ENCODE data around the gene RP2.

Gene RP2

DNA sequence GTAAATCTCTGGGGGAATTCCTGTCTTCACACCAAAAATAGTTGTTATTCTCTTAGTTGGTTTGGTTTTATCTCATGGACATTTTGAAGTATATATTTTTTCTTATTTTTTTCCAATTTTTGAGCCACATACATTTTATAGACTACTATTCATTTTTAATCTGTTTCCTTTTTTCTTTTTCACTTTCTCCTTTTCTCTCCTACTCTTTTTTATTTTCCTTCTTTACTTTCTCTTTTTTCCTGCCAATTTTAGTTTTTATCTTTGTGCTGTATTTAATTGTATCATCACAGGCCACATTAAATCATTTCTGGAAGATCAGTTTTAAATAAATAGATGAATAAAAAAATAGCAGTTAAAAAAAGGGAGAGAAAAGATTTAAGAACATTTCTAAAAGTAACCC is 61.4 kb downstream of the RP2 start:
- H3K4me3 ChIP-seq (ENCODE audit: low read depth, low read length): no peak overlapping the region
- TF ChIP-seq, protein P1, sequence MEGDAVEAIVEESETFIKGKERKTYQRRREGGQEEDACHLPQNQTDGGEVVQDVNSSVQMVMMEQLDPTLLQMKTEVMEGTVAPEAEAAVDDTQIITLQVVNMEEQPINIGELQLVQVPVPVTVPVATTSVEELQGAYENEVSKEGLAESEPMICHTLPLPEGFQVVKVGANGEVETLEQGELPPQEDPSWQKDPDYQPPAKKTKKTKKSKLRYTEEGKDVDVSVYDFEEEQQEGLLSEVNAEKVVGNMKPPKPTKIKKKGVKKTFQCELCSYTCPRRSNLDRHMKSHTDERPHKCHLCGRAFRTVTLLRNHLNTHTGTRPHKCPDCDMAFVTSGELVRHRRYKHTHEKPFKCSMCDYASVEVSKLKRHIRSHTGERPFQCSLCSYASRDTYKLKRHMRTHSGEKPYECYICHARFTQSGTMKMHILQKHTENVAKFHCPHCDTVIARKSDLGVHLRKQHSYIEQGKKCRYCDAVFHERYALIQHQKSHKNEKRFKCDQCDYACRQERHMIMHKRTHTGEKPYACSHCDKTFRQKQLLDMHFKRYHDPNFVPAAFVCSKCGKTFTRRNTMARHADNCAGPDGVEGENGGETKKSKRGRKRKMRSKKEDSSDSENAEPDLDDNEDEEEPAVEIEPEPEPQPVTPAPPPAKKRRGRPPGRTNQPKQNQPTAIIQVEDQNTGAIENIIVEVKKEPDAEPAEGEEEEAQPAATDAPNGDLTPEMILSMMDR (IDR thresholded peaks at IDR 0.05; ENCODE audit: low read depth, low read length, missing control alignments): no peak
- no peak for DNase-seq (ENCODE audit: low read depth)

DNA sequence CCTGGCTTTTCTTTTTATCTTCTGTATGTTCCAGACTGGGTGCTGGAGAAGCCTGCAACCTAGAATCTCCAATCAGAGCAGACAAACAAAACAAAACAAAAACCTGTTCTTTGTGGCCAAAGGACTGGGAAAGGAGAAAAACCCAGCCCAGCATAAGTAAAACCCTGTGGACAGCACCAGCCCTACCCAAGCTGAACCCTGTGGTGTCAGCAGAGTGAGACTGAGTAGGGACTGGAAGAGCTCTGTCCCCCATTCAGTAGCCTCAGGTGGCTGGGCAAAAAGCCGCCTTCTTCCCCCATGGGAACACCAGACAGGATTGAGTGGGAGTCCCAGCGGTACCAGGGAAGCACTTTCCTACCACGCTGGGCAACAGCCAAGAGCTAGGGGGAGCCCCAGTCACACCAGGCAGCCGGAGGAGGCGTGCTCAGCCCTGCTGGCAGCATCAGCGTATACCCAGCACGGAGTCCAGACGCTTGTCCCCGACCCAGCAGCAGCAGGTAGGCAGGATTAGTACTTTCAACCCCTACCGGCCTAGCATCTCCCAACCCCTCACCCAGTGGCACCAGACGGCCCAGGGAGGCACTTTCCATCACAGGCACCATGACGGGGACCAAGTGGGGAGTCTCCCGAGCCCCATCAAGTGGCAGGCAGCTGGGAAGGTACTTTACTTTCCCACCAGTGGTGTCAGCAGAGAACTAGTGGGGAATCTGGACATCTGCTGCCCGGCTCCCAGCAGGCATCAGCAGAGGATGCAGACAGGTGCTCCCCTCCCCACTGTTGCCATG is 66.8 kb downstream of the RP2 start:
- DNase-seq (ENCODE audit: low read depth): no peak
- TF ChIP-seq, protein P1 (IDR thresholded peaks at IDR 0.05; ENCODE audit: low read depth, low read length, missing control alignments): peak; percentile 60
- H3K4me3 ChIP-seq (ENCODE audit: low read depth, low read length): peak overlapping the region; percentile 31; the same call in 1 of the 2 replicates

DNA sequence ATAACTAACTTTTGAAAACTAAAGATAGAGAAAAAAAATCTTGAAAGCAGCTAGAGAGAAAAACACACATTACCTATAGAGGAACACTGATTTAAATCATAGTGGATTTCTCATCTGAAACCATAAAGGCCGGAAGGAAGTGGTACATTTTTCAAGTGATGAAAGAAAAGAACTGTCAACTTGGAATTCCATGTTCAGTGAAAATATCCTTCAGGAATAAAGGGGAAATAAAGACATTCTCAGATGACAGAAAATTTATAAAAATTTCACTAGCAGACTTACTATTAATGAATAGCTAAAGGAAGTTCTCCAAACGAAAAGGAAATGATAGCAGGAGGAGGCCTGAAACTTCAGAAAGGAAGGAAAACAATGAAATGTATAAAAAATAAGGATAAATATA is 67.8 kb downstream of the RP2 start:
- no peak overlapping the region for H3K4me3 ChIP-seq (ENCODE audit: low read depth, low read length)
- DNase-seq (ENCODE audit: low read depth): no peak
- TF ChIP-seq, protein P1 (IDR thresholded peaks at IDR 0.05; ENCODE audit: low read depth, low read length, missing control alignments): no peak

DNA sequence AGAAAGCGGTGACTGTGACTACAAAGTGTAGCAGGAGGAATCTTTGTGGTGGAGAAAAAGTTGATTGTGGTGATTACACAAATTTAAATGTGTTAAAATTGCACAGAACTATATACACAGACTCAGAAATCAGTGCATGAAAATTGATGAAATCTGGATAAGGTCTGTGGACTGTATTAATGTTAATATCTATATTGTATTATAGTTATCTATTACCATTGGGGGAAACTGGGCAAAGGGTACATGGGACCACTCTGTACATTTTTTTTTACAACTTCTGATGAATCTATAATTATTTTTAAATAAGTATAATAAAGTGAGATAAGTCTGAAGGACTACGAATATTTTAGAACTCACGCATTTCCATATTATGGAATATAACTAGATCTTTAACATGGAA is 73.6 kb downstream of the RP2 start:
- no peak for DNase-seq (ENCODE audit: low read depth)
- TF ChIP-seq, protein P1 (IDR thresholded peaks at IDR 0.05; ENCODE audit: low read depth, low read length, missing control alignments): no peak
- H3K4me3 ChIP-seq (ENCODE audit: low read depth, low read length): no peak overlapping the region

DNA sequence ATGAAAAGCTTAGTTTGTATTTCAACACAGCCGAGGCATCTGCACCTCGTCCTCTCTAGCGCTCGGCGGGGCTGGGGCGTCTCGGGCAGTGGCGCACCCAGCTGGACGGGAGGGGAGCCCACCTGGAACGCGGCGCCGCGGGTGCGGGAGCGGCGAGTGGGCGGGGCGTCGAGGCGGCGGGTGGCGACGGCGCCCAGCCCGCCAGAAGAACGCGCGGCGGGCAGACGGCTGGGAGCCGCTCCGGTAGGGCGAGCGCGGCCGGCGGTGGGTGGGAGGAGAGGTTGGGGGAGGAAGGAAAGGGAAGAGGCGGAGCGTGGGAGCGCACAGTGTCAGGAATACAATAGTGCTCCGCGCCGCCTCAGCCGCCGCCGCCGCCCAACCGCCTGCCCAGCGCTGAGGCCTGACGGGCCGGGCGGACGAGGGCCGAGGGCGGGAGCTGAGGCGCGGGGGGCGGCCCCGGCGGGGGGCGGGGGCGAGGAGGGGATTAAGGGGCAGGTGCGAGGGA is 75.3 kb downstream of the RP2 start, which contains the start of gene JADE3:
TSS of gene JADE3 (plus strand) at position 324 of the 505 bp plus-strand sequence. CDS start 72,474 bp downstream, outside the sequence.
- DNase-seq (ENCODE audit: low read depth): no peak
- H3K4me3 ChIP-seq (ENCODE audit: low read depth, low read length): peak within 1 kb of the TSS; percentile 51
- TF ChIP-seq, protein P1 (IDR thresholded peaks at IDR 0.05; ENCODE audit: low read depth, low read length, missing control alignments): no peak

DNA sequence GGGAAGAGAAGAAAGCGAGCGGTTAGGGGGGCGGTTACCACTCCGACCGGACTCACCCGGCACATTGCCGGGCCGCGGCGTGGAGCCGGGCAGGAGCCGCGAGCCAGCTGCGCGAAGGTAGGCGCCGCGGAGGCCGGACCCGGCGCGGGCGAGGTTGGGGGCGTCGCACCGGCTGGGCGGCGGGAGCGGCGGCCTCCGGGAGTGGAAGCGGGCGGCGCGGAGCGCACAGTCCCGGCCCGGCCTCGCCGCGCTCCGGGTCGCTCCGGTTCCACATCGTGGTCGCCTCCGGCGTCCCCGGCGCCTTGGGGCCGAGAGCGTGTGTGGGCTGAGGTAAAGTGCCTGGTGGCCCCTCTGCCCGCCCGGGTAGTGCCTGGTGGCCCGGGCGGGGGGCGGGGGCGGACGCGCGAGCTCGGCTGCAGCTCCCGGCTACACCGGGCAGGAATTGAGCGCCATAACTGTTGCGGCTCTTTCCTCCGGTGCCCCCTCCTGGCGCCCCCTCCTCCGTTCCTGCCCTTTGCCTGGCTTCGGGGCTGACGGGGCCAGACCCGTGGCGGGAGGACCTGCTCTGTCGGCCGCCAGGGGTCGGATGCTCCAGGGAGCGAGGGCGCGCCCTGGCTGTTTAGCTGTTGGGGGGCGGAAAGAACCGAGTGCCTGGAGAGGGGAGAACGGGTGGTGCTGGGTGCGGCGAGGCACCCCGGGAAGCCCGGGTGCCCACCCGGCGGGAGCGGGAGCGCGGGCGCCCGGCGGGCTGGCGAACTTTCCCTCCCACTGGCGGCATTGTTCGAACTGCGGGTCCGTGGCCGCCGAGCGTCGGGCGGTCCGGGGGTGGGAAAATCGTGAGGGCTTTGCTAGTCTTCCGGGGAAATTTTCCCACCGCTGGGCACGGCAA is 76.0 kb downstream of the RP2 start:
- TF ChIP-seq, protein P1 (IDR thresholded peaks at IDR 0.05; ENCODE audit: low read depth, low read length, missing control alignments): peak; percentile 33
- DNase-seq (ENCODE audit: low read depth): no peak
- peak overlapping the region; percentile 51 for H3K4me3 ChIP-seq (ENCODE audit: low read depth, low read length)
